ENCODE measurements around the gene MT1B. TPM values are rescaled to one million over a fixed set of nuclear protein-coding genes. Genes with fewer than 3 reads are reported as not detected.

MT1B gene
- total RNA-seq, 2 experiments from 2014 or later, result not detected

GRCh38 chr16:56625943-56626654 is 25.6 kb upstream of the MT1B start:
- H3K27ac ChIP-seq (ENCODE audit: low read depth, low read length, poor library complexity, severe bottlenecking), result no peak overlapping the region
- BruUV-seq (replicated peaks), result no TSS peak
- H3K79me2 ChIP-seq (ENCODE audit: insufficient read depth, low read depth, low read length), result no peaks in the 10 kb centered on the region
- peaks cover 13% of the 10 kb centered on the region for H3K4me1 ChIP-seq (ENCODE audit: insufficient read depth, low read length, poor library complexity, severe bottlenecking)
- H2AFZ ChIP-seq (ENCODE audit: low read length), result no peak overlapping the region
- H3K4me2 ChIP-seq (ENCODE audit: low read length), result no peak overlapping the region
- no peak for TF ChIP-seq EZH2phosphoT487 (IDR thresholded peaks at IDR 0.05; ENCODE audit: borderline replicate concordance, low read depth, low read length)
- no peak for TF ChIP-seq CTCF (conservative IDR thresholded peaks at IDR 0.05; ENCODE audit: low read length)
- no peaks in the 10 kb centered on the region for H4K20me1 ChIP-seq (ENCODE audit: insufficient read depth, low read length)
- H3K4me3 ChIP-seq (ENCODE audit: low read depth, low read length, poor library complexity, severe bottlenecking), result no peak overlapping the region
- no peaks in the 10 kb centered on the region for H3K9me2 ChIP-seq (ENCODE audit: insufficient read depth, low read length)
- ChIA-PET POLR2A (no interaction called here), CTCF (ENCODE audit: unreplicated experiment) (no interaction called here)
- H3K36me3 ChIP-seq (ENCODE audit: insufficient read depth, low read length), result no peaks in the 10 kb centered on the region
- no peaks in the 10 kb centered on the region for H3K9me3 ChIP-seq (ENCODE audit: low read length)
- intact Hi-C loops (cut with micrococcal nuclease; ENCODE audit: unreplicated experiment), result no loop called here
- DNase-seq (ENCODE audit: low spot score), result no peak

GRCh38 chr16:56626685-56627084 is 25.0 kb upstream of the MT1B start:
- Histone ChIP-seq H3K4me3 (ENCODE audit: low read depth, low read length, poor library complexity, severe bottlenecking) (no peak overlapping the region), H3K9me3 (ENCODE audit: low read length) (no peaks in the 10 kb centered on the region), H3K4me1 (ENCODE audit: insufficient read depth, low read length, poor library complexity, severe bottlenecking) (peaks cover 13% of the 10 kb centered on the region), H3K27ac (ENCODE audit: low read depth, low read length, poor library complexity, severe bottlenecking) (no peak overlapping the region), H4K20me1 (ENCODE audit: insufficient read depth, low read length) (no peaks in the 10 kb centered on the region), H3K79me2 (ENCODE audit: insufficient read depth, low read depth, low read length) (no peaks in the 10 kb centered on the region), H2AFZ (ENCODE audit: low read length) (no peak overlapping the region), H3K4me2 (ENCODE audit: low read length) (no peak overlapping the region), H3K9me2 (ENCODE audit: insufficient read depth, low read length) (no peaks in the 10 kb centered on the region), H3K36me3 (ENCODE audit: insufficient read depth, low read length) (no peaks in the 10 kb centered on the region)
- DNase-seq (ENCODE audit: low spot score), result no peak
- CTCF ChIA-PET (ENCODE audit: unreplicated experiment), result no interaction called here
- POLR2A ChIA-PET, result no interaction called here
- no TSS peak for BruUV-seq (replicated peaks)
- intact Hi-C loops (cut with micrococcal nuclease; ENCODE audit: unreplicated experiment), result no loop called here
- TF ChIP-seq EZH2phosphoT487 (IDR thresholded peaks at IDR 0.05; ENCODE audit: borderline replicate concordance, low read depth, low read length) (no peak), CTCF (conservative IDR thresholded peaks at IDR 0.05; ENCODE audit: low read length) (no peak)

Measured in OCI-LY7 (cell line).